ENCODE measurements around the gene TENT5D.
"Not testable (repeated sequence)": the region's sequence is repeated elsewhere in the genome, so short reads cannot be mapped to it uniquely, and the experiment has no call there.

Gene TENT5D

DNA sequence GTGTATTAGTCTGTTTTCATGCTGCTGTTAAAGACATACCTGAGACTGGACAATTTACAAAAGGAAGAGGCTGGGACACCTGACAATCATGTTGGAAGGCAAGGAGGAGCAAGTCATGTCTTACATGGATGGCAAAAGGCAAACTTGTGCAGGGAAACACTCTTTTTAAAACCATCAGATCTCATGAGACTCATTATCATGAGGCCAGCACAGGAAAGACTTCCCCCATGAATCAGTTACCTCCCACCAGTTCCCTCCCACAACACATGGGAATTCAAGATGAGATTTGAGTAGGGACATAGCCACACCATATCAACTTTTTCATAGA is 11.2 kb downstream of the TENT5D start:
- no peak overlapping the region for H3K4me3 ChIP-seq (ENCODE audit: low read depth, low read length)
- in situ Hi-C loops (cut with HindIII; ENCODE audit: low sequenced_read_pairs), result no loop called here
- TF ChIP-seq, protein P1, sequence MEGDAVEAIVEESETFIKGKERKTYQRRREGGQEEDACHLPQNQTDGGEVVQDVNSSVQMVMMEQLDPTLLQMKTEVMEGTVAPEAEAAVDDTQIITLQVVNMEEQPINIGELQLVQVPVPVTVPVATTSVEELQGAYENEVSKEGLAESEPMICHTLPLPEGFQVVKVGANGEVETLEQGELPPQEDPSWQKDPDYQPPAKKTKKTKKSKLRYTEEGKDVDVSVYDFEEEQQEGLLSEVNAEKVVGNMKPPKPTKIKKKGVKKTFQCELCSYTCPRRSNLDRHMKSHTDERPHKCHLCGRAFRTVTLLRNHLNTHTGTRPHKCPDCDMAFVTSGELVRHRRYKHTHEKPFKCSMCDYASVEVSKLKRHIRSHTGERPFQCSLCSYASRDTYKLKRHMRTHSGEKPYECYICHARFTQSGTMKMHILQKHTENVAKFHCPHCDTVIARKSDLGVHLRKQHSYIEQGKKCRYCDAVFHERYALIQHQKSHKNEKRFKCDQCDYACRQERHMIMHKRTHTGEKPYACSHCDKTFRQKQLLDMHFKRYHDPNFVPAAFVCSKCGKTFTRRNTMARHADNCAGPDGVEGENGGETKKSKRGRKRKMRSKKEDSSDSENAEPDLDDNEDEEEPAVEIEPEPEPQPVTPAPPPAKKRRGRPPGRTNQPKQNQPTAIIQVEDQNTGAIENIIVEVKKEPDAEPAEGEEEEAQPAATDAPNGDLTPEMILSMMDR (IDR thresholded peaks at IDR 0.05; ENCODE audit: low read depth, low read length), result no peak
- DNase-seq (ENCODE audit: low read depth, low spot score), result no peak

GRCh38 chrX:80432441-80432840 is 12.2 kb downstream of the TENT5D start:
- DNase-seq (ENCODE audit: low read depth, low spot score), result no peak
- in situ Hi-C loops (cut with HindIII; ENCODE audit: low sequenced_read_pairs), result no loop called here
- H3K4me3 ChIP-seq (ENCODE audit: low read depth, low read length), result no peak overlapping the region
- TF ChIP-seq, protein P1 (IDR thresholded peaks at IDR 0.05; ENCODE audit: low read depth, low read length), result no peak

- DNase-seq (ENCODE audit: low read depth, low spot score), result no peak
- TF ChIP-seq, protein P1 (IDR thresholded peaks at IDR 0.05; ENCODE audit: low read depth, low read length), result no peak
- H3K4me3 ChIP-seq (ENCODE audit: low read depth, low read length), result no peak overlapping the region
- in situ Hi-C loops (cut with HindIII; ENCODE audit: low sequenced_read_pairs), result no loop called here
Observed at GRCh38 chrX:80432863-80433262, 12.6 kb downstream of the TENT5D start.

DNA sequence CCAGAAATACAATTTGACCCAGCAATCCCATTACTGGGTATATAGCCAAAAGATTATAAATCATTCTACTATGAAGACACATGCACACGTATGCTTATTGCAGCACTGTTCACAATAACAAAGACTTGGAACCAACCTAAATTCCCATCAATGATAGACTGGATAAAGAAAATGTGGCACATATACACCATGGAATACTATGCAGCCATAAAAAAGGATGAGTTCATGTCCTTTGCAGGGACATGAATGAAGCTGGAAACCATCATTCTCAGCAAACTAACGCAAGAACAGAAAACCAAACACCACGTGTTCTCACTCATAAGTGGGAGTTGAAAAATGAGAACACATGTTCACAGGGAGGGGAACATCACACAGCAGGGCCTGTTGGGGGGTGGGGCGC is 47.9 kb downstream of the TENT5D start:
- H3K4me3 ChIP-seq (ENCODE audit: low read depth, low read length); in situ Hi-C loops (cut with HindIII; ENCODE audit: low sequenced_read_pairs); DNase-seq (ENCODE audit: low read depth, low spot score): not testable (repeated sequence)

GRCh38 chrX:80471582-80471981 is 51.3 kb downstream of the TENT5D start:
- no peak for DNase-seq (ENCODE audit: low read depth, low spot score)
- in situ Hi-C loops (cut with HindIII; ENCODE audit: low sequenced_read_pairs), result no loop called here
- no peak overlapping the region for H3K4me3 ChIP-seq (ENCODE audit: low read depth, low read length)
- TF ChIP-seq, protein P1 (IDR thresholded peaks at IDR 0.05; ENCODE audit: low read depth, low read length), result no peak

- no peak for DNase-seq (ENCODE audit: low read depth, low spot score)
- in situ Hi-C loops (cut with HindIII; ENCODE audit: low sequenced_read_pairs), result no loop called here
- H3K4me3 ChIP-seq (ENCODE audit: low read depth, low read length), result no peak overlapping the region
- TF ChIP-seq, protein P1 (IDR thresholded peaks at IDR 0.05; ENCODE audit: low read depth, low read length), result no peak
Observed at GRCh38 chrX:80485543-80485942, 65.3 kb downstream of the TENT5D start.

DNA sequence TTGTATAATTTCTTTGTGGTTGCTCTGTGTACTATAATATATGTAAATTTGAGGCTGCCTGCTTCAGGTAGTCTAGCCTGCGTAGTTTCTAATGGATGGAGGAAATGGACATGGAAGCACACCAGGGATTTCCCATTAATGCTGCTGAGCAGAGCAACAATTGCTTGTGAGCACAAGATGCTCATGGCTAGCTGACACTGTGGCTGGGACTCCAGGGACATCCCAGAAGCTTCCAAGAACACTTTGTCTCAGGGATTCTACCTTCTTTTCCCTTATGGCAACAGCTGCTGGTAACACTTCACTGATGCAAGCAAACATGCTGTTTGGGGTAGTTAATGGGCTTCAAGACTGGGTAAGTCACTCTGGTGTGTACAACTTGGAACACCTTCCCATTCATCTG is 66.1 kb downstream of the TENT5D start:
- in situ Hi-C loops (cut with HindIII; ENCODE audit: low sequenced_read_pairs), result no loop called here
- TF ChIP-seq, protein P1 (IDR thresholded peaks at IDR 0.05; ENCODE audit: low read depth, low read length), result no peak
- no peak for DNase-seq (ENCODE audit: low read depth, low spot score)
- H3K4me3 ChIP-seq (ENCODE audit: low read depth, low read length), result no peak overlapping the region
